GM18517 (cell line): Measurements from ENCODE around the gene SNHG17.

Source experiments
- ATAC-seq: cut with Tn5 transposase; IDR thresholded peaks from one replicate; pipeline ENCODE4 v1.9.1; 2021; ENCODE audit warnings: mild to moderate bottlenecking, moderate library complexity; ENCODE audit not compliant: unreplicated experiment

The SNHG17 gene

GRCh38 chr20:38377039-38377685 is 58.0 kb downstream of the SNHG17 start:
- ATAC-seq = no peak

- ATAC-seq = no peak
Measured at GRCh38 chr20:38373898-38374297, 61.2 kb downstream of the SNHG17 start.

- ATAC-seq = no peak
Measured at GRCh38 chr20:38373231-38373867, 61.8 kb downstream of the SNHG17 start.

GRCh38 chr20:38372806-38373205 is 62.3 kb downstream of the SNHG17 start:
- no peak for ATAC-seq
